HCT116 (cell line): ENCODE data around the gene IFNGR2. TPM values are rescaled to one million over a fixed set of nuclear protein-coding genes. Genes with fewer than 3 reads are reported as not detected.

Source experiments
- ATAC-seq: fragments of 200-7000 bp; cut with Tn5 transposase; 2 replicates; pipeline ENCODE4 v1.9.1; 2020; ENCODE audit warnings: mild to moderate bottlenecking, moderate library complexity
- BruUV-seq: library from RNA; stranded (reverse); fragments of 400-500 nt; replicated peaks from 2 replicates; lab custom pipeline; 2021; lab: Mats Ljungman, UMichigan
- CTCF ChIA-PET: fragments of 300-600 bp; sonication (Branson Sonifier 250); formaldehyde crosslinking; loops from one replicate; lab custom pipeline; 2021; ENCODE audit warnings: antibody characterized with exemption; lab: Charles Lee
- POLR2A ChIA-PET: fragments of 300-600, 350-600 bp; sonication (Branson Sonifier 250); formaldehyde crosslinking; loops from one replicate; lab custom pipeline; 2021; ENCODE audit warnings: antibody characterized with exemption; lab: Charles Lee
- RAD21 ChIA-PET, 2 experiments: fragments of 300-600 bp; sonication (Branson Sonifier 250); formaldehyde crosslinking; loops; one replicate each; lab custom pipeline; 2023; ENCODE audit warnings: low total read pairs in 2 of 2; ENCODE audit not compliant: uncharacterized antibody in 2 of 2, unreplicated experiment in 2 of 2, low non-redundant PET in 1 of 2; lab: Charles Lee
- DNase-seq: peaks from one replicate; pipeline ENCODE4 v3.0.0-alpha.2; 2010; ENCODE audit warnings: low read depth, low spot score
- H2AFZ ChIP-seq: fragments of 200-600 bp; shearing (Covaris generic), sonication (generic); 2 replicates; pipeline ENCODE4 v1.6.1; 2017; ENCODE audit warnings: low read depth, mixed run types, mixed read lengths, antibody characterized with exemption, low read length; ENCODE audit not compliant: poor library complexity, severe bottlenecking
- H3K27ac ChIP-seq: 2 replicates; pipeline ENCODE4 v1.5.1; 2012; ENCODE audit warnings: low read depth, low read length
- H3K27me3 ChIP-seq: fragments of 200-600 bp; sonication (generic); 2 replicates; pipeline ENCODE4 v1.6.1; 2016; ENCODE audit warnings: mixed run types, low read length, mixed read lengths; ENCODE audit not compliant: insufficient read depth
- H3K36me3 ChIP-seq, 2 experiments: fragments of 200-500 bp in 1 of 2; fragments of 200-600 bp in 1 of 2; sonication (Bioruptor generic) in 1 of 2; sonication (generic) in 1 of 2; 2 replicates each; pipeline versions ENCODE4 v1.5.1 to v1.6.1; 2014 to 2016; ENCODE audit warnings: low read length in 2 of 2, inconsistent platforms in 1 of 2, mixed read lengths in 1 of 2, mixed run types in 1 of 2; ENCODE audit not compliant: insufficient read depth in 2 of 2, control insufficient read depth in 1 of 2
- H3K4me1 ChIP-seq, 2 experiments: fragments of 200-600 bp in 1 of 2; sonication (generic) in 1 of 2; 2 replicates each; pipeline versions ENCODE4 v1.5.1 to v1.6.1; 2012 to 2017; ENCODE audit warnings: low read length in 2 of 2, inconsistent platforms in 1 of 2, mild to moderate bottlenecking in 1 of 2, mixed read lengths in 1 of 2, mixed run types in 1 of 2, moderate library complexity in 1 of 2; ENCODE audit not compliant: insufficient read depth in 2 of 2, control insufficient read depth in 1 of 2
- H3K4me2 ChIP-seq: fragments of 200-600 bp; sonication (generic); 2 replicates; pipeline ENCODE4 v1.6.1; 2017; ENCODE audit warnings: mixed run types, low read length, mixed read lengths
- H3K4me3 ChIP-seq, 2 experiments: fragments of 200-600 bp in 1 of 2; sonication (generic) in 1 of 2; replicated peaks in 1 of 2; 2 replicates each; pipeline ENCODE4 v1.5.1; 2011 to 2016; ENCODE audit warnings: low read length in 2 of 2, control low read depth in 1 of 2, low read depth in 1 of 2, mild to moderate bottlenecking in 1 of 2, mixed read lengths in 1 of 2, mixed run types in 1 of 2
- H3K79me2 ChIP-seq: fragments of 200-600 bp; sonication (generic); 2 replicates; pipeline ENCODE4 v1.6.1; 2017; ENCODE audit warnings: mild to moderate bottlenecking, mixed run types, low read length, moderate library complexity, mixed read lengths; ENCODE audit not compliant: insufficient read depth
- H3K9ac ChIP-seq: fragments of 200-600 bp; sonication (generic); 2 replicates; pipeline ENCODE4 v1.6.1; 2016; ENCODE audit warnings: low read length, mixed read lengths
- H3K9me2 ChIP-seq: fragments of 200-600 bp; sonication (generic), shearing (Covaris generic); 2 replicates; pipeline ENCODE4 v1.6.1; 2017; ENCODE audit warnings: mixed run types, mild to moderate bottlenecking, moderate library complexity; ENCODE audit not compliant: insufficient read depth
- H3K9me3 ChIP-seq, 2 experiments: fragments of 200-500 bp in 1 of 2; fragments of 200-600 bp in 1 of 2; sonication (Bioruptor generic) in 1 of 2; sonication (generic) in 1 of 2; 2 replicates each; pipeline ENCODE4 v1.6.1; 2014 to 2017; ENCODE audit warnings: low read length in 2 of 2, mixed read lengths in 2 of 2, inconsistent platforms in 1 of 2, low read depth in 1 of 2, mild to moderate bottlenecking in 1 of 2, mixed run types in 1 of 2, moderate library complexity in 1 of 2; ENCODE audit not compliant: control insufficient read depth in 1 of 2, insufficient read depth in 1 of 2
- H4K20me1 ChIP-seq: fragments of 200-600 bp; sonication (generic), shearing (Covaris generic); 2 replicates; pipeline ENCODE4 v1.6.1; 2017; ENCODE audit warnings: mixed run types, mild to moderate bottlenecking, moderate library complexity; ENCODE audit not compliant: insufficient read depth
- CTCF ChIP-seq, 3 experiments: fragments of 200-600 bp in 1 of 3; sonication (generic) in 1 of 3; IDR thresholded peaks in 2 of 3; conservative IDR thresholded peaks in 1 of 3; 2 replicates each; pipeline ENCODE4 v1.5.1; 2012 to 2017; ENCODE audit warnings: low read depth in 2 of 3, low read length in 2 of 3, antibody characterized with exemption in 1 of 3, borderline replicate concordance in 1 of 3, control low read depth in 1 of 3, mild to moderate bottlenecking in 1 of 3, mixed read lengths in 1 of 3, mixed run types in 1 of 3, moderate library complexity in 1 of 3; ENCODE audit not compliant: insufficient read depth in 1 of 3
- EGR1 ChIP-seq: IDR thresholded peaks from 2 replicates; pipeline ENCODE4 v1.6.1; 2012; ENCODE audit warnings: low read depth
- ELF1 ChIP-seq: IDR thresholded peaks from 2 replicates; pipeline ENCODE4 v1.6.1; 2012; ENCODE audit warnings: low read depth, borderline replicate concordance
- RAD21 ChIP-seq: IDR thresholded peaks from 2 replicates; pipeline ENCODE4 v1.6.1; 2012; ENCODE audit warnings: low read depth, mild to moderate bottlenecking
- REST ChIP-seq: IDR thresholded peaks from 2 replicates; pipeline ENCODE4 v1.6.1; 2012; ENCODE audit warnings: low read depth
- intact Hi-C: fragments of 100-400 bp; cut with micrococcal nuclease; formaldehyde crosslinking; loops from 2 replicates; pipeline ENCODE4 v1.10.0; 2022
- total RNA-seq: library from RNA; stranded (reverse); gene quantifications from one replicate; pipeline ENCODE4 v1.2.1, GENCODE V29; 2021; ENCODE audit not compliant: unreplicated experiment

IFNGR2 gene
- total RNA-seq, 1 experiment from 2014 or later: 44.6 TPM

GRCh38 chr21:33414068-33414467, 10.9 kb downstream of the IFNGR2 start:
- TF ChIP-seq RAD21: no peak
- no peak for TF ChIP-seq ELF1
- TF ChIP-seq EGR1: no peak
- TF ChIP-seq CTCF (IDR thresholded peaks at IDR 0.05 in 2 of 3, conservative IDR thresholded peaks at IDR 0.05 in 1 of 3; ENCODE audit: borderline replicate concordance in 1 of 3, insufficient read depth in 1 of 3, low read depth in 2 of 3, low read length in 2 of 3): no peak
- ChIA-PET RAD21 (no interaction called here), POLR2A (no interaction called here), CTCF (no interaction called here)
- H3K9ac ChIP-seq: no peak overlapping the region
- BruUV-seq: no TSS peak
- H3K4me3 ChIP-seq: no peak overlapping the region
- H3K36me3 ChIP-seq: peaks cover 2 to 10% of the 10 kb centered on the region in 2 experiments; a peak in 2 of 4 replicates
- no peak overlapping the region for H2AFZ ChIP-seq
- no peak overlapping the region for H3K4me2 ChIP-seq
- no peak overlapping the region for H3K27ac ChIP-seq
- intact Hi-C loops: no loop called here
- H3K9me2 ChIP-seq: no peaks in the 10 kb centered on the region
- no peaks in the 10 kb centered on the region for H3K27me3 ChIP-seq
- ATAC-seq (no peak), DNase-seq (no peak)
- peaks cover 62% of the 10 kb centered on the region for H3K79me2 ChIP-seq
- H3K4me1 ChIP-seq: peaks cover 2 to 26% of the 10 kb centered on the region in 2 experiments; a peak in 3 of 4 replicates
- H4K20me1 ChIP-seq: peaks cover 4% of the 10 kb centered on the region; the same call in 1 of the 2 replicates
- H3K9me3 ChIP-seq: no peaks in the 10 kb centered on the region

DNA sequence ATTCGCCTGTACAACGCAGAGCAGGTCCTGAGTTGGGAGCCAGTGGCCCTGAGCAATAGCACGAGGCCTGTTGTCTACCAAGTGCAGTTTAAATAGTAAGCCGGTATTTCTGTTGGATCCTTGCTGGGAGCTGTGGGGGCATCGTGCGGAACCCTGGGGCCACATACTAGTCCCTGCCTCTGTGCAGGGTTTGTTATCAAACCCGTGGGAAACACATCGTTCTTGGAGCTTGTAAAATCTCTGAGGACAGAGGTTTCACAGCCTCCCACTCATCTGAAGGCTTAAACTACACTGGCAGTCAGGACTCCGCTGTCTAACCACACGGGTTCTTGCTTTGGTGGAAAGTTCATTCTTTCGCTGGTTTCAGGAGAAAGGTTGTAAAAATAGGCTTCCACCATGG, 11.7 kb downstream of the IFNGR2 start:
- Histone ChIP-seq H2AFZ (no peak overlapping the region), H3K27ac (no peak overlapping the region), H4K20me1 (peaks cover 4% of the 10 kb centered on the region; the same call in 1 of the 2 replicates), H3K9ac (no peak overlapping the region), H3K79me2 (peaks cover 59% of the 10 kb centered on the region), H3K4me2 (no peak overlapping the region), H3K9me2 (no peaks in the 10 kb centered on the region), H3K36me3 (peaks cover 2 to 10% of the 10 kb centered on the region in 2 experiments; a peak in 2 of 4 replicates), H3K4me3 (no peak overlapping the region), H3K4me1 (peaks cover 2 to 31% of the 10 kb centered on the region in 2 experiments; a peak in 3 of 4 replicates)
- POLR2A ChIA-PET: no interaction called here
- CTCF ChIA-PET: no interaction called here
- no peak for DNase-seq
- intact Hi-C loops: no loop called here
- no peak for ATAC-seq
- RAD21 ChIA-PET: no interaction called here
- BruUV-seq: no TSS peak
- TF ChIP-seq REST: no peak
- TF ChIP-seq, all 23 proteins: peak for 0
- H3K9me3 ChIP-seq: no peaks in the 10 kb centered on the region
- no peaks in the 10 kb centered on the region for H3K27me3 ChIP-seq
